GM21786 (cell line): ENCODE data around the gene ATF1.
"Not testable (repeated sequence)": the region's sequence is repeated elsewhere in the genome, so short reads cannot be mapped to it uniquely, and the experiment has no call there.

Experiments
- ATAC-seq: cut with Tn5 transposase; IDR thresholded peaks from one replicate; pipeline ENCODE4 v1.9.1; 2021; ENCODE audit not compliant: unreplicated experiment

ATF1 gene

DNA sequence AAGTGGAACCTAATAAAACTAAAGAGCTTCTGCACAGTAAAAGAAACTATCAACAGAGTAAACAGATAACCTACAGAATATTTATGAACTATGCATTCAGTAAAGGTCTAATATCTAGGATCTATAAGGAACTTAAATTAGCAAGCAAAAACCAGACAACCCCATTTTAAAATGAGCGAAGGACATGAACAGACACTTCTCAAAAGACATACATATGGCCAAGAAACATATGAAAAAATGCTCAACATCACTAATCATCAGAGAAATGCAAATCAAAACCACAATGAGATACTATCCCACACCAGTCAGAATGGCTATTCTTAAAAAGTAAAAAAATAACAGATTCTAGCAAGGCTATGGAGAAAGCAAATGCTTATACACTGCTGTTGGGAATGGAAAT, 91.3 kb downstream of the ATF1 start:
- not testable (repeated sequence) for ATAC-seq

DNA sequence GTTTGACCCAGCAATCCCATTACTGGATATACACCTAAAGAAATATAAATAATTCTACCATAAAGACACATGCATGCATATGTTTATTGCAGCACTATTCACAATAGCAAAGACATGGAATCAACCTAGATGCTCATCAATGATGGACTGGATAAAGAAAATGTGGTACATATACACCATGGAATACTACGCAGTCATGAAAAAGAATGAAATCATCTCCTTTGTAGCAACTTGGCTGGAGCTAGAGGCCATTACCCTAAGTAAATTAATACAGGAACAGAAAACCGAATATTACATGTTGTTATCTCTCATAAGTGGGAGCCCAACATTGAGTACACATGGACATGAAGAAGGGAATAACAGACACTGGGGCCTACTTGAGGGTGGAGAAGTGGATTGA, 91.8 kb downstream of the ATF1 start:
- ATAC-seq, result not testable (repeated sequence)

DNA sequence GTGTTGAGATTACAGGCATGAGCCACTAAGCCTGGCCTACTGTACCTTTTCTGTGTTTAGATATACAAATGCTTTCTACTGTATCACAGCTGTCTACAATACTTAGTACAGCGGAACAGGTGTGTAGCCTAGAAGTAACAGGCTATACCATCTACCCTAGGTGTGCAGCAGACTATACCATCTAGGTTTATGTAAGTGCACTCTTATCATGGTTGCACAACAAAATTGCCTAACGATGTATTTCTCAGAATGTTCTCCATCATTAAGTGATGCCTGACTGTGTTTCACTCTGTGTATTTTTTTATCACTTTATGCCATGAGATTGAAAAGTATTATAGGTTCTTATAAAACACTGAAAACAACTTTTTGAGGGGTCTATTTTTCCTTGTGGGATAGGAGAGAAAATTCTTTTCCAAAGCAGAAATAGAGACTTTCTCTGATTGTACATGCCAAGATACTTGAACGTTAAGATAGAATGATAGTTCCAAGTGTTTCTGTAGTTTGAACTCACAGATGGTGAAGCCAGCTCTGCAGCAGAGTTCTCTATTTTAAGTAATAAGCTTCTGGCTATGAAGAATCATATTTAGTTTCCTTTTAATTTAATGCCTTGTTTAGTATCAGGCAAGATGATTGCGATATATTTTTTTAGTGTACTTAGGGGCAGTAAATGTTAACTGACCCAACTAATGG, 95.9 kb downstream of the ATF1 start:
- ATAC-seq, result no peak

DNA sequence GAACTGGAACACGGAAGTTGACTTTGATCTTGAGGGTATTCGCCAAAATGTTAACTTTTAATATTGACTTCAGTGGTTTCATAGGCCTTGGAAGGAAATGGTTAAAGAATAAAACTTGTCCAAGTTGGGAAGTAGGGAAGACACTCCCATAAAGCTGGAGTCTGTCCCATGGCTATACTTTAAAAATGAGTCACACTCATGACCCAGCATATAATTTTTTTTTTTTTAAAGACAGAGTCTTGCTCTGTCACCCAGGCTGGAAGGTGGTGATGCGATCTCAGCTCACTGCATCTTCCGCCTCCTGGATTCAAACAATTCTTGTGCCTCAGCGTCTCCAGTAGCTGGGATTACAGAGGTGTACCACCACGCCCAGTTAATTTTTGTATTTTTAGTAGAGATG, 98.4 kb downstream of the ATF1 start:
- no peak for ATAC-seq

DNA sequence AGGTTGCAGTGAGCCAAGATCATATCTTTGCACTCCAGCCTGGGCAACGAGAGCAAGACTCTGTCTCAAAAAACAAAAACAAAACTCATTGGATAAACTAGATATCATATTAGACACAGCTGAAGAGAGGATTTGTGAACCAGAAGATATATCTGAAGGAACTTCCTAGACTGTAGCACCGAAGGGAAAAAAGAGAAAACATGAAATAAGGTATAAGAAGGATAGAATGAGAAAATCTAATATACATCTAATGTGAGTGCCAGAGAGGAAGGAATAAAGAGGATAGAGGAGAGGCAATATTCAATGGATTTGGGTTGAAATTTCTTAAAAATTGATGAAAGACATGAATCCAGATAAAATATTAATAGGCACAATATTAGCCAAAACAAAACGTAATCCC, 101.4 kb downstream of the ATF1 start:
- ATAC-seq, result no peak

DNA sequence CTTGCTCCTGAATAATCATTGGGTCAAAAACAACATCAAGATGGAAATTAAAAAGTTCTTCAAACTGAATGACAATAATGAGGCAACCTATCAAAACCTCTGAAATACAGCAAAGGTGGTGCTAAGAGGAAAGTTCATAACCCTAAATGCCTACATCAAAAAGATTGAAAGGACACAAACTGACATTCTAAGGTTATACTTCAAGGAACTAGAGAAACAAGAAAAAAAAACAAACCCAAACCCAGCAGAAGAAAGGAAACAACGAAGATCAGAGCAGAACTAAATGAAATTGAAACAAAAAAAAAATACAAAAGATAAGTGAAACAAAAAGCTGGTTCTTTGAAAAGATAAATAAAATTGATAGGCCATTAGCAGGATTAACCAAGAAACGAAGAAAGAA, 105.0 kb downstream of the ATF1 start:
- ATAC-seq, result not testable (repeated sequence)
